Measurements from ENCODE around the gene CEP112. TPM values are rescaled to one million over a fixed set of nuclear protein-coding genes. Genes with fewer than 3 reads are reported as not detected.

CEP112 gene
- total RNA-seq, 1 donor from 2014 or later, result 9.5 TPM

- DNase-seq (ENCODE audit: extremely low spot score, unreplicated experiment), result no peak
- no peak overlapping the region for H3K27ac Mint-ChIP-seq (ENCODE audit: unreplicated experiment)
- no peaks in the 10 kb centered on the region for H3K27me3 Mint-ChIP-seq (ENCODE audit: unreplicated experiment)
- peaks cover 4% of the 10 kb centered on the region for H3K9me3 Mint-ChIP-seq (ENCODE audit: unreplicated experiment)
- H3K4me3 Mint-ChIP-seq (ENCODE audit: unreplicated experiment), result no peak overlapping the region
- no peak for TF ChIP-seq CTCF (IDR thresholded peaks at IDR 0.05)
- H3K4me1 Mint-ChIP-seq (ENCODE audit: unreplicated experiment), result peaks cover 10% of the 10 kb centered on the region
- H3K36me3 Mint-ChIP-seq (ENCODE audit: unreplicated experiment), result peaks cover 6% of the 10 kb centered on the region
Observed at GRCh38 chr17:65679165-65679845, 512.6 kb downstream of the CEP112 start.

GRCh38 chr17:65678546-65678945 lies 513.4 kb downstream of the CEP112 start:
- Mint-ChIP-seq H3K9me3 (ENCODE audit: unreplicated experiment) (peaks cover 4% of the 10 kb centered on the region), H3K4me3 (ENCODE audit: unreplicated experiment) (no peak overlapping the region), H3K4me1 (ENCODE audit: unreplicated experiment) (peaks cover 14% of the 10 kb centered on the region), H3K36me3 (ENCODE audit: unreplicated experiment) (peaks cover 6% of the 10 kb centered on the region), H3K27me3 (ENCODE audit: unreplicated experiment) (no peaks in the 10 kb centered on the region), H3K27ac (ENCODE audit: unreplicated experiment) (no peak overlapping the region)
- no peak for TF ChIP-seq CTCF (IDR thresholded peaks at IDR 0.05)
- DNase-seq (ENCODE audit: extremely low spot score, unreplicated experiment), result no peak

- H3K9me3 Mint-ChIP-seq (ENCODE audit: unreplicated experiment), result peaks cover 4% of the 10 kb centered on the region
Observed at GRCh38 chr17:65677932-65678331, 514.0 kb downstream of the CEP112 start.

GRCh38 chr17:65674246-65675045 lies 517.5 kb downstream of the CEP112 start:
- no peak overlapping the region for H3K27ac Mint-ChIP-seq (ENCODE audit: unreplicated experiment)
- no peak for DNase-seq (ENCODE audit: extremely low spot score, unreplicated experiment)
- peaks cover 4% of the 10 kb centered on the region for H3K9me3 Mint-ChIP-seq (ENCODE audit: unreplicated experiment)
- no peaks in the 10 kb centered on the region for H3K27me3 Mint-ChIP-seq (ENCODE audit: unreplicated experiment)
- H3K36me3 Mint-ChIP-seq (ENCODE audit: unreplicated experiment), result peaks cover 3% of the 10 kb centered on the region
- no peak for TF ChIP-seq CTCF (IDR thresholded peaks at IDR 0.05)
- peaks cover 14% of the 10 kb centered on the region for H3K4me1 Mint-ChIP-seq (ENCODE audit: unreplicated experiment)
- no peak overlapping the region for H3K4me3 Mint-ChIP-seq (ENCODE audit: unreplicated experiment)

More at GRCh38 chr17:65677932-65678331, 514.0 kb downstream of the CEP112 start:
- no peak for DNase-seq (ENCODE audit: extremely low spot score, unreplicated experiment)
- Mint-ChIP-seq H3K4me1 (ENCODE audit: unreplicated experiment) (peaks cover 14% of the 10 kb centered on the region), H3K27ac (ENCODE audit: unreplicated experiment) (no peak overlapping the region), H3K4me3 (ENCODE audit: unreplicated experiment) (no peak overlapping the region), H3K36me3 (ENCODE audit: unreplicated experiment) (peaks cover 6% of the 10 kb centered on the region), H3K27me3 (ENCODE audit: unreplicated experiment) (no peaks in the 10 kb centered on the region)
- TF ChIP-seq CTCF (IDR thresholded peaks at IDR 0.05), result no peak

Measured in osteocyte (in vitro differentiated cells).